Glomerular endothelial cell (primary cell): ENCODE data around the gene BIRC5. TPM values are rescaled to one million over a fixed set of nuclear protein-coding genes. Genes with fewer than 3 reads are reported as not detected.

Experiments used
- DNase-seq: peaks from one replicate; pipeline ENCODE4 v3.0.0-alpha.2; 2011; ENCODE audit warnings: low read depth, low spot score; ENCODE audit errors: extremely low read depth
- total RNA-seq: library from RNA; depleted of rRNA; stranded (reverse); fragments of >200 nt; gene quantifications from 2 replicates; pipeline ENCODE4 v1.2.3, GENCODE V29; 2015

BIRC5 gene
- total RNA-seq, 1 donor from 2014 or later, result 16.1 TPM

DNA sequence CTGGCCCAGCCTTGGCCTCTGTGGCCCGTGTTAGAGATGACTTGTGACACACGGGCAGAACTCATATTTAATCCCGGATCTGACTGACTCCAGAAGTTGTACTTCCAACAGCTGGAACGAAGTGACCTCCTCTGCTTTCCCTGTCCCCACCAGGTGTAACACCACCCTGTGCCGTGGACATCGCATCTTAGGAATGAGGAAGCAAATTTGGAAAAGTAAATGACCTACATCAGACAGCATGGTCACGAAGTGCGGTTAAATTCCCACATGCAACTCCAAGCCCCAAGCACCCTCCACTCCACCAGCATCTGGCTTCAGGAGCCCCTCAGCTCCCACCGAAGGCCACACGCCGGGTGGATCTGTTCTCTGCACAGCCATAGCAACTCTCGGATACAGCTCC, 30.1 kb upstream of the BIRC5 start:
- DNase-seq, result no peak

DNA sequence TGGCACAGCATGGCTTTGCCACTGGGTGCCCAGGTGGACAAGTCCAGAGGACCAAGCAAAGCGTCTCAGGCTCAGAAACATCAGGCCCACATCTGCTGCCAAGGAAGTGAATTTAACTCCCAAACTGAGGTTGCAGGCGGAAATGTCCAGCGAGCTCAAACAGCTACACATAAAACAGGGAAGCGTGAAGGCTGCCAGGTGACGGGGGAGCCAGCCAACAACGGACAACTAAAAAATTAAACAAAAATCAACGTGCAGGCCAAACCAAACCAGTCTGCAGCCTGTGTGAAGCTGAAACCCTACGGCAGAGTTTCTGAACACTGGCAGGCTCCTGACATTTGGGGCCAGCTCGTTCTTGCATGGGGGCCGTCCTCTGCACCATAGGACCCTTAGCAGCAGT, 29.7 kb upstream of the BIRC5 start:
- DNase-seq, result no peak

DNA sequence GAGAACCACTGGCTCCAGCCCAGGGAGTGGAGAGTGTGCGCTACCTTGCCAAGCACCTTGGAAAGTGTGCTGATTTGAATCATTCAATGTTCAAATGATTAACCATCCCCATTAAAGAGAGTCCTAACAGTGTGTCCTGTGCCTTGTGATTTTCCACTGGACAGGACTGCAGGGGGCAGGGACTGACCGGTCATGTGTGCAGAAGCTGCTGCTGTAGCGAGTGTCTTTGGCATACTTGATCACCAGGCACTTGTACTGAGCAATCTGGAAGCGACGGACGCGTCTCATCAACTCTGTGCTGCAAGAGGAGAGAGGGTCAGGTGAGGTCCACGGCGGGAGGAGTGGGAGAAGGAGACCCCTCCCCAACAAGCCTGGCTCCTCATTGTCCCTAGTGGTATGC, 29.2 kb upstream of the BIRC5 start:
- DNase-seq, result no peak

GRCh38 chr17:78185981-78186691, 27.9 kb upstream of the BIRC5 start:
- DNase-seq, result no peak

DNA sequence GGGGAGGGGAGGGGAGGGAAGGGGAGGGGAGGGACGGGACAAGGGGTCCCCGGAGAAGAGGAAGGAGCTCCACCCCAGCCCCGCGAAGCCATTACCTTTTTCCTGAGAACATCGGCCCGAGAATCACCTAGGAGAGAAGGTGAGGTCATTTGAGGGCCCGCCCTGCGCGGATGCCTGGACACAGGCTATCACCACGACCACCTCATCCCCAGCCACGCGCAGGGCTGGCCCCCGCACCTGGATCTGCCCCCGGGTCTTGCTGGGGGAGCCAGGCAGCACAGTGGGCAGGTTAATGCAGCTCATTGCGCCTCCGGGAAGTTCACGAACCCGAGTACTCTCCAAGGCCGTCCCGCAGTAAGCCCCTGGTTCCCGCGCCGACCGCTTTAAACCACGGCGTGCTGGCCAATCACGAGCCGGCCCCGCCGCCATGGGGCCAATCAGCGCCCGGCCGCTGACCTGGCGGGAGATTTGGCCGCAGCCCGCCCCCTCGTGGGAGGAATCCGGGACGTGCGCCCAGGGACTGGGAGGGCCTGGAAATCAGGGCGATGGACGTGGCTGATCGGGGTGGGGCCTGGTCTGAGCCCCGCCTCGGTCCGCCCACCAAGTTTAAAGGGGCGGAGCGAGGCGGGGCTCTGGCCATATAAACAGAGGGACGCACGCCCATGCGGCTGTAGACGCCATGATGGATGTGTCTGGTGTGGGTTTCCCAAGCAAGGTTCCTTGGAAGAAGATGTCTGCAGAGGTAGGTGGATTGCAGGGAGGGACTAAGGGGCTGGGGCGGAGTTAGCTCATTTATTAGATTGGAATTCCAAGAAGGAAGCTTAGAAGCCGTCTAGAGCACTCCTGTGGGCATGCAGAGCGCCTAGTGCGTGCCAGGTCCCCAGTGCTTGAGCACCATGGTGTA, 27.1 kb upstream of the BIRC5 start, which contains the start of the genes AFMID and TK1:
Gene AFMID (plus strand): TSS at position 671 of the 904 bp plus-strand sequence. CDS start 9 bp downstream, at position 680.
Gene TK1 (minus strand): TSS at position 361 of the 904 bp plus-strand sequence. CDS start 58 bp downstream, at position 303.
- DNase-seq, result peak; percentile 68

DNA sequence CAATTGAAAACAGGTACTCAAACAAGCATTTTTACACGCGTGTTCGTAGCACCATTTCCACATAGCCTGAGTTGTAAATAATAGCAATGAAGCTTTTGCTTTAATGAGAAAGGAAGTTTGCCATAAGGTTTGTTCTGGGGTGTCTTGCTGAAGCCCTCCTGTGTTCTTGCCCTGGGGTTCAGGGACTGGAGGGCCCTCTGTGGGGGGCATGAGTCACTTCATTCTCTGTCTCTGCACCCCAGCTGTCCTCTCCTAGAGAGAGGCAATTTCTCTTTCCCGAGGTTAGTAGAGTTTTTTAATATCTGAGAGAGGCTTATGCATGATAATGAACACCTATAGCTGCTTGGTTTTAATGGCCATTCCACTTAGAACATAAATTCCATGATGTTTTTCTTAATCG, 17.3 kb upstream of the BIRC5 start:
- DNase-seq, result no peak

DNA sequence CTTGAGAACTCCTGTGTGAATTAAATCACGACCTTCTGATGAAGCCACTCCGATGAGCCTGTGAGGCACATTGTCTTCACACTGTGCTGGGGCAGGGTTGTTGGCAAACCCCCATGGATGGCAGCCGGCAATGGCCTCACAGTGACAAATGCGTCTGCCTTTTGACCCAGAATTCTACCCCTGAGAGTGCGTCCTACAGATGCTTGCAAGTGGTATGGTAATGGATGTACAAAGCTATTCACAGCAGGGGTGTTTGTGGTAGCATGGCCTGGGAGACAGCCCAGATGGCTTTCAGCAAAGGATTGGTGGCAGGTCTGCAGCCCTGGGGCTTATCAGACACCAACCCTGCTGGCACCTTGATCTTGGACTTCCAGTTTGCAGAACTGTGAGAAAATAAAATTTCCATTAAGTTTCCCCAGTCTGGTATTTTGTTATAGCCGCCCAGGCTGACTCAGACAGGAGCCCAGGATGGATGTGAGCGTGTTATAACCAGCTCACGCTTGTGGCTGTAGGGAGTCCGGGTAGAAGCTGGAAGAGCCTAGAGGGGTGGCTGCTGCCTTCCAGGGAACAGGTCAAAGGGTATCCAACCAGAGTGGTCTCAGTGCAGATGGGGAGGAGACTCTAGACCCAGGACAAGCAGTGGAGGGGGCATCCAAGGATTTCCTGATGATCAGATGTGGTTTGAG, 16.8 kb upstream of the BIRC5 start:
- no peak for DNase-seq

DNA sequence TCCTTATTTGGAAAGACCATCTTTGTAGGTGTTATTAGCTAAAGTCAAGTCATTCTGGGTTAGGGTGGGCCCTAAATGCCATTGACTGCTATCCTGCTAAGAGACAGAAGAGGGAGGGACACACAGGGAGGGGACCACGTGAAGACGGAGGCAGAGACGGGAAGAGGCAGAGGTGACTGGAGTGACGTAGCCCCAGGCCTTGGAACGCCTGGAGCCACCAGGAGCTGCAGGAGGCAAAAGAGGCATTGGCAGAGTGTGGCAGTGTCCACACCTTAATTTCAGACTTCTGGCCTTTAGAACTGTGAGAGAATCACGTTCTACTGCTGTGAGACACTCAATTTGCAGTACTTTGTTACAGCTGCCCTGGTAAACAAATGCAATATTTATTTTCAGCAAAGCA, 13.6 kb upstream of the BIRC5 start:
- no peak for DNase-seq

DNA sequence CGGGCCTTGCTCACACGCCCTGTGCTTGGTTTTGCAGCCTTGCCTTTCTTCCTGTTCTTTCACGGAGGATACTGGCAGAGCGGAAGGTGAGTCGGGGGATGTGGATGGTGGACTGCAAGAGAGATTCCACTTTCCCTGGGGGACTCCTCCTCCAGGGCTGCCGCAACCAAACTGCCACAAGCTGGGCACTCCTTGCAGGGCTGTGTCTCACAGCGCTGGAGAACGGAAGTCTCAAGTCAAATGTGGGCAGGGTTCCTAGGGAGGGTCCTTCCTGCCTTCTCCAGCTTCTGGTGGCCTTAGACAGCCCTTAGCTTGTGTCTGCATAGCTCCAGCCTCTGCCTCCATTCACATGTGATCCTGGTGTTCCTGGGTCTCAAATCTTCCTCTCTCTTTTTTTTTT, 11.4 kb upstream of the BIRC5 start:
- DNase-seq, result no peak

GRCh38 chr17:78204387-78205123, 9.5 kb upstream of the BIRC5 start:
- no peak for DNase-seq

DNA sequence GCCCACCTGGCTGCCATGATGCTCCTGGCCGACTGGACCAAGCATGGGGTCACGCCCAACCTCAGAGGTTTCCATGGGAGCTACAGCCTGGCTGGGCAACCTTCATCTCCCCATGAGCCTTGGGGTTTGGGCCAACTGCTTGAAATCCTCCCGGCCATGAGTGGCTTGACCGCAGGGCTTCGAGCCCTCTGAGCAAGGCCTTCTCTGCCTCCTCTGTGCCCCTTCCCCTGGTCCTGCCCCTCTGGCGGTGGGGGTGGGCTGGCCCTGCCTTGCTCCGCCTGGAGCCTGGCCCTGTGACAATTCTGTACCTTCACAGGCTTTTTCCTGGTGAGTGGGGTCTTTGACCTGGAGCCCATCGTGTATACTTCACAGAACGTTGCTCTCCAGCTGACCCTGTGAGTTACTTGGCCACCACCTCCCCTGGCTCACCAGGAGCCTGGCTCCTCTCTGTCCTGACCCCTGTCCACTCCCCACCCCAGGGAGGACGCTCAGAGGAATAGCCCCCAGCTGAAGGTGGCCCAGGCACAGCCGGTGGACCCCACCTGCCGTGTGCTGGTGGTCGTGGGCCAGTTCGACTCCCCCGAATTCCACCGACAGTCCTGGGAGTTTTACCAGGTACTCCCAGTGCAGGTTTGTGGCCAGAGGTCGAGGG, 8.8 kb upstream of the BIRC5 start:
- DNase-seq, result no peak

DNA sequence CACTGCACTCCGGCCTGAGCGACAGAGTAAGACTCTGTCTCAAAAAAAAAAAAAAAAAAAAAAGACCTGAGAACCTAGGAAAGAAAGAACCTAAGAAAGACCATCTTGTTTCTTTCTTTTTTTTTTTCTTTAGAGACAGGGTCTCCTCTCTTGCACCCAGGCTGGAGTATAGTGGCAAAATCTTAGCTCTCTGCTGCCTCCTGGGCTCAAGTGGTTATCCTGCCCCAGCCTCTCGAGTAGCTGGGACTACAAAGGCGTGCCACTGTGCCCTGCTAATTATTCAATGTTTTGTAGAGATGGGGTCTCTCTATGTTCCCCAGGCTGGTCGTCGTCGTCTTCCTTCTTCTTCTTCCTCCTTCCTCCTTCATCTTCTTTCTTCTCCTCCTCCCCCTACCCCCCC, 7.8 kb upstream of the BIRC5 start:
- DNase-seq, result no peak

DNA sequence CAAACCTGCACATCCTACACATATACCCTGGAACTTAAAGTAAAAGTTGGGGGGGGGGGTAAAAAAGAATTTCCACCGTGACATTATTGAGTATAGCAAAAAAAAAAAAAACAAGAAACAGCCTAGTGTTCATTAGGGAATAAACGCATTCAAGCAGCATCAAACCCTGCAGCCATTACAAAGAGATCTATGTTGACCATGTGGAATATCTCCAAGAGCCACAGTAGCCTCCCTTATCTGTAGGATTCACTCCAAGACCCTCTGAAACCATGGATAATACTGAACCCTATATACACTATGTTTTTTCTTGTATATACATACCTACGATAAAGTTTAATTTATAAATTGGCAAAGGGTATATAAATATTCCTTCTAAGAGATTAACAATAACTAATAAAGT, 5.6 kb upstream of the BIRC5 start:
- DNase-seq, result no peak

GRCh38 chr17:78210111-78210510, 3.9 kb upstream of the BIRC5 start:
- no peak for DNase-seq

DNA sequence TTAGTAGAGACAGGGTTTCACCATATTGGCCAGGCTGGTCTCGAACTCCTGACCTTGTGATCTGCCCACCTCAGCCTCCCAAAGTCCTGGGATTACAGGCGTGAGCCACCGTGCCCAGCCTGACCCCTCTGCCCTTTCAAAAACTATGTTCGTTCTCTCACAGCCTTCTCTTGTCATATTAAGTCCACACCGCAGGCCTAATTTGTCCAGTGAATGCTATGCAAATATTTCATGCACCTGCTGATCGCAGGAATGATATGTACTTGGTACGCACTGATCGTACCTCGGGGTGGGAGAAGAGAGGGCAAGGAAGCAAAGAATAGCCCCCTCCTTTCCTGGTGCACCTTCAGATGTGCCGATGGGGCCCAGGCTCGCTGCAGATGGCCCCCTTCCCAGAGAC, 3.0 kb upstream of the BIRC5 start:
- no peak for DNase-seq

DNA sequence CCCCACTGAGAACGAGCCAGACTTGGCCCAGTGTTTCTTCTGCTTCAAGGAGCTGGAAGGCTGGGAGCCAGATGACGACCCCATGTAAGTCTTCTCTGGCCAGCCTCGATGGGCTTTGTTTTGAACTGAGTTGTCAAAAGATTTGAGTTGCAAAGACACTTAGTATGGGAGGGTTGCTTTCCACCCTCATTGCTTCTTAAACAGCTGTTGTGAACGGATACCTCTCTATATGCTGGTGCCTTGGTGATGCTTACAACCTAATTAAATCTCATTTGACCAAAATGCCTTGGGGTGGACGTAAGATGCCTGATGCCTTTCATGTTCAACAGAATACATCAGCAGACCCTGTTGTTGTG, 631 bp downstream of the BIRC5 start:
- DNase-seq, result no peak

DNA sequence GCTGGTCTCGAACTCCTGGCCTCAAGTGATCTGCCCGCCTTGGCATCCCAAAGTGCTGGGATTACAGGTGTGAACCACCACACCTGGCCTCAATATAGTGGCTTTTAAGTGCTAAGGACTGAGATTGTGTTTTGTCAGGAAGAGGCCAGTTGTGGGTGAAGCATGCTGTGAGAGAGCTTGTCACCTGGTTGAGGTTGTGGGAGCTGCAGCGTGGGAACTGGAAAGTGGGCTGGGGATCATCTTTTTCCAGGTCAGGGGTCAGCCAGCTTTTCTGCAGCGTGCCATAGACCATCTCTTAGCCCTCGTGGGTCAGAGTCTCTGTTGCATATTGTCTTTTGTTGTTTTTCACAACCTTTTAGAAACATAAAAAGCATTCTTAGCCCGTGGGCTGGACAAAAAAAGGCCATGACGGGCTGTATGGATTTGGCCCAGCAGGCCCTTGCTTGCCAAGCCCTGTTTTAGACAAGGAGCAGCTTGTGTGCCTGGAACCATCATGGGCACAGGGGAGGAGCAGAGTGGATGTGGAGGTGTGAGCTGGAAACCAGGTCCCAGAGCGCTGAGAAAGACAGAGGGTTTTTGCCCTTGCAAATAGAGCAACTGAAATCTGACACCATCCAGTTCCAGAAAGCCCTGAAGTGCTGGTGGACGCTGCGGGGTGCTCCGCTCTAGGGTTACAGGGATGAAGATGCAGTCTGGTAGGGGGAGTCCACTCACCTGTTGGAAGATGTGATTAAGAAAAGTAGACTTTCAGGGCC, 5.5 kb downstream of the BIRC5 start:
- no peak for DNase-seq

DNA sequence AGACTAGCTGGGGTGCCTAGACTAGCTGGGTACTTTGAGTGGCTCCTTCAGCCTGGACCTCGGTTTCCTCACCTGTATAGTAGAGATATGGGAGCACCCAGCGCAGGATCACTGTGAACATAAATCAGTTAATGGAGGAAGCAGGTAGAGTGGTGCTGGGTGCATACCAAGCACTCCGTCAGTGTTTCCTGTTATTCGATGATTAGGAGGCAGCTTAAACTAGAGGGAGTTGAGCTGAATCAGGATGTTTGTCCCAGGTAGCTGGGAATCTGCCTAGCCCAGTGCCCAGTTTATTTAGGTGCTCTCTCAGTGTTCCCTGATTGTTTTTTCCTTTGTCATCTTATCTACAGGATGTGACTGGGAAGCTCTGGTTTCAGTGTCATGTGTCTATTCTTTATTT, 9.0 kb downstream of the BIRC5 start:
- DNase-seq, result no peak

- no peak for DNase-seq
Measured at GRCh38 chr17:78223765-78224164, 9.7 kb downstream of the BIRC5 start.
